Activated effector memory CD4-positive, alpha-beta T cell treated with anti-CD3 and anti-CD28 coated beads, Interleukin-2, amount 50 U/mL, for 16 hours (primary cell): ENCODE data around the gene TAF3.

Source experiments
- DNase-seq: peaks from one replicate; pipeline ENCODE4 v3.0.0-alpha.2; 2020

TAF3 gene

DNA sequence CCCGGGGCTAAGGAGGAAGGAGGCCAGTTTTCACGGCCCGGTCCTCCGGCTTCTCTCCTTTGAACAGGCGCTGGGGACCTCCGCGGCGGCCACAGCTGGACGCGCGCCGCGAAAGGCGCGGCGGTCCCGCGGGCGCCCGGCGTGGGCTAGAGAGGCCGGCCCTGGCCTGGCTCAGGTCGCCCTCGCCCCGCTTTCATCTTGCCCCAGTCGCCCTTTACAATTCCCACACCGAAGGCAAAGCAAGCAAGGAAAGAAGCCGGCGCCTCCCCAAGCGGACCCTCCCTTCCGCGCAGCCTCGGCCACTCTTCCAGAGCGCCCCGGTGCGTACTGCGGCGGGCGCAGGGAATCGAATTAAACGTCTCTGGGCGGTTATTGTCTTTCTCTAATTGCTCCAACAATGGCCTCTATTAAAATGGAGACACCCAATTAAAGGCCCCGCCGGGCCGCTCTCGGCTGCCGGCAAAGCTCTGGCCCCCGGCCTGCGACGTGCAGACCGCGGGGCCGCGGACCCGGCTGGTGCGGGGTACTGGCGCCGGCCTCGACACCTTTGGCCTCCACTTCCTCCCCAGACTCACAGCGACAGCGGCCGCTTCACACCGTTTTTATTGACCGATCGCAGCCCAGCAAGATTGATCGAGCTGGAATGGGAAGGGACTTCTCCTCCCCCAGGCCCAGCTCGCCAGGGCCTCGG is 231.7 kb downstream of the TAF3 start:
- DNase-seq = no peak

DNA sequence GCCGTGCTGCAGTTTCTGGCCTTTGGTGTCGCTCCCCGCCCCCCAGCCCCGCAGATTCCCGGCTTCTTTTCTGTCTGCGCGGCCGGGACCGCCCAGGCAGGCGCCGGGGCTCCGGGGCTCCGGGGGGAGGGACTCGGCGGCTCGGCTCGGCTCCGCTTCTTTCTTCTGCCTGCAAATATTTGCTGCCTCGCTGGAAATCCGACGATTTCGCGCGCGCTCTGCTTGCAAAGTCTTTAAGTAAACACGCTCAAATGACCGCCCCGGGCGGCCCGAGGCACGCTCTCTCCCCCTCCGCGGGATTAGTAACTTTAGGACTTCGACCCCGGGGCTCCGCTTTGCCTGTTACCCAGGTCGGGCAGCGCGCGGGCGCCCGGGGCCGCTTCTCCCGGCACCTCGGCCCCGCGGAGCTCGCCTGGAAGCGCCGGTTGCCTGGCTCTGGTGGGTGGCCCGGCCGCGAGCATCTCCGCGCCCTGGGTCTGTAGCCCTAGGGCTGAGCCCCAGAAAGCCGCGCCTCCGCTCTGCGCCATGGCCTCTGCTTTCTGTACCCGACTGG is 232.3 kb downstream of the TAF3 start:
- DNase-seq = peak; percentile 74

DNA sequence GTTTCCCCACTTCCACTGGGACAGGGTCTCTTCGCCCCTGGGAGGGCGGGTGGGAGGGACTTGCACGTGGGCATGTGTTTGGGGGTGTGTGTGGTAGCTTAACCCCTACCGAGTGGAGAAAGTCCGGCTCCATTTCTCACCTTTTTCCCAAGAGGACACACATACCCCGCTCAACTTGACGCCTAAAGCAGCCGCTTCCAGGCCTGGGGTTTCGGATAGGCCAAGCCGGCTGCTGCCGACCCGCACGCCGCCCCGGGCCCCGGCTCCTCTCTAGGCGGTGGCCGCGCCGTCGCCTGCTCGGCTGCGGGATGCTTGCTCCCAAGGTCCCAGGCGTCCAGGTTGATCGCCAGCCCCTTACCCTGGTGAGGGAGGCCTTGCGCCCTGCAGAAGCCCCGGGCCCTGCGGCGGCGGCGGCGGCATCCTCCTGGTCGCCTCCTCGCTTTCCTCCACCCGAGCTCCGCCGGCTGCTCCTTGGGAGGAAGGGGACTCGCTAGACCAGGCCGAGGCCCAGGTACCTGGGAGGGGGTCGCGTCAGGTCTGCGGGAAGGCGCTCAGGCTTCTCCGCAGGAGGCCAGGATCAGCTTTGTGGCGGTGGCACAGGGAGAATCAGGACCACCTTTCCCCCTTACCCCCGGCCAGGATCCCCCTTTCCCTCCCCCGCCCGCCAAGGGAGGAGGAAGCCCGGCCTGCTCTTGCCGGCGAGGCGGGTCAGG is 233.0 kb downstream of the TAF3 start:
- peak; percentile 64 for DNase-seq

DNA sequence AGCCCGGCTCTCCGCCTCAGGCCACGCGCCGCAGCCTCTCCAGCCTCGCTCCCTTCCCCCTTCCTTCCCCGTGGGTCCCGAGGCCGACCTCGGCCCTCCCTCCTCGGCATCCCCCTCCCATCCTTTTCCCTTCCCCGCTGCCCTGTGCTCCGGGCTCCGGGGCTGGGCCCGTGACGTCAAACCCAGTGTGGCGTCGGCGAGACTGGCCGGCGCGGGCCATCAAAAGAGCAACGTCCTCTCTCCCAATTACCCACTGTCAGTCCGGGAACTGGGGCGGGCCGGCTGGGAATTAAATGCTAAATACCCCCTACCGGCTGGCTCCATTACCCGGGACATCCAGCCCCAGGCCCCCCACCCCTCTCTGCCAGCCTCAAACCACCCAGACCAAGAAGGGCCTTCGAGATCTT is 233.5 kb downstream of the TAF3 start:
- no peak for DNase-seq

DNA sequence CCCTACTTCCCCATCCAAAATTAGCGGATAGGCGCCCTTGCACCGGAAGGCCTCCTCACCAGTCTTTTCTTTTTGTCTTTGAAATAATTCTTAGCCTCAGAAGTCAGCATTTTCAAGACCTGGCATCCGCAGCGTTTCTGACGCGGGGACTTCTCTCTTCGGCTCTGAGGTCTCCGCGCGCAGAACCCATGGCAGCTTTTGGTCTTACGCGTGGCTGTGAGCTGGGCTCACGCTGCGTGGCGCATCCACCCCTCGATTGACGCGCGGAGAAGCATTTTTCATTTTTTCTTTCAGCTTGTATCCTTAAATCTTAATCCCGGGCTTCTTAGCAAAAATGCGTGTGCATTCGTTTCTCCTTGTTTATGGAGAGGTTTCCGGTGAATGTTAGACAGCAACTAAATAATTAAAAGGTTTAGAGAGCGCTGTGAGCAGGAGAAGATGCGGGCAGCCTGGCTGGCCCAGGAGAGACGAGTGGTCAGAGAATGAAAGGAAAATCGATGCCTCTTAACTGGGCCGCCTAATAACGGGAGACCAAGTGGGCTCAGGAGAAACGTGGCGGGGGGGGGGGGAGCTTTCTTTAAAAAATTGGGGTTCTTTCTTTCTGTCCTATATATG is 234.1 kb downstream of the TAF3 start:
- no peak for DNase-seq

DNA sequence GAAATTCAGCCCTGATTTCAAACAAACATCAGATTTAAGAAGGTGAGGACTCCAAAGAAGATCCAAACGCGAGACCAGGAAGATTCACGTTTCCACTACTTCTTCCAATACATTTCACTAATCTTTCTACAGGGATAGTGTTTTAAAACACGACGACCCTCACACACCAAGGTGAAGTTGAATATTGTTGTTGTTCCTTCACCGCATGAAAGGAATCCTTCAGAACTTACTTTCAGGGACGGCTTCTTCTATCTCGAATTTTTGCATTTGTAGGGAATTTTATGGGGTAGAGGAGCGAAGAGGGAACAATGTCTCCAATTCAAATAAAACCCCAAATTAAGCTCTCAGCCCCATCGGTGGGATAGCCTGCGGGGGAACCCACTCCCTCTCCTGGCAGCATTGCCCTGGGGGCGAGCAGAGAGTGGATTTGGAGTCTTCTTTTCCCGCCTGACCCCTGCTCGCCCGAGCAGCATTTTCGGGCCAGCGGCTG is 234.7 kb downstream of the TAF3 start:
- no peak for DNase-seq

DNA sequence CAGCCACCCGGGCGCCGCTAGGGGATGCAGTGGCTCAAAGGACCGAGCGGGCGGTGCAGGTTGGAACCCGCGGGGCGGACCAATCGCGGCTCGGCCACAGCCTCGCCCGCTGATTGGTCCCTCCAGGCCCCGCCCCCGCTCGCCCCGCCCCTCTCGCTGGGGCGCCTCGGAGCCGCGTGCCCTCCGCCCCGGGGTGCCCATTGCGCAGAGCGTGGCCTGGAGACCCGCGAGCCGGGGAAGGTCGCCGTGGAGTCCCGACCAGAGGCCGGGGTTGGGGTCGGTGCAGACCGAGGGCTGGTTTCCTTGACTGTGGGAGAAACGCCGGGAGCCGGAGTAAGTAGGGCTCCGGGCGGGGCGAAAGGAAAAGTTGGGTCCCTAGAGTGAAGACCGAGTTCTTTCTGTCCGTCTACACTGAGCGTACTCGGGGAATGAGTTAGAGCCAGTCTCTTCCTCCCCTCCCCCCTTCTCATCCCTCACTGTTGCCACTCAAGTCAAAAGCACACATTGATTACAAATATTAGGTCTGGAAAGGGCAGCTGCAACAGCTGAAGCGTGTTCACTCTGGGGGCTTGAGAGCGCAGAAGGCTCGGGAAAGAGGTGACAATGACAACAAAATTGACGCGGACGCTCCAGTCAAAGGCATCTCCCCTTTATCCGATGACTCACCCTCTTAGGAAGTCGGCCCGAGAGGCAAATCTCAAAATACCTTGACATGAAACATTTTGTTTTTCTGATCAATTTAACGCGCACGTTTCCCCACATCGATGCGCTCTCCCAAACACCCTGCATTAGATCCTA is 235.3 kb downstream of the TAF3 start:
- peak; percentile 98 for DNase-seq

DNA sequence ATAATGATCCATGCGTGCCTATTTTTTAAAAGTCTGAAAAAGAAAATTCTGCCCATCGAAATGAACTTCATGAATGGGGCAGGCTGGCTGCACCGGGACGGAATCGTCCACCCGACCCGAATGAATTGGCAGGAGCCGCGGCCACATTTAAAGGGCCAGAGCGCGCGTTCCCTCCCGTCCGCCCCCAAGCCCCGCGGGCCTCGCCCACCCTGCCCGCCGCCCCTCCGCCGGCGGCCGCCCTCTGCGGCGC is 235.9 kb downstream of the TAF3 start:
- DNase-seq = no peak

DNA sequence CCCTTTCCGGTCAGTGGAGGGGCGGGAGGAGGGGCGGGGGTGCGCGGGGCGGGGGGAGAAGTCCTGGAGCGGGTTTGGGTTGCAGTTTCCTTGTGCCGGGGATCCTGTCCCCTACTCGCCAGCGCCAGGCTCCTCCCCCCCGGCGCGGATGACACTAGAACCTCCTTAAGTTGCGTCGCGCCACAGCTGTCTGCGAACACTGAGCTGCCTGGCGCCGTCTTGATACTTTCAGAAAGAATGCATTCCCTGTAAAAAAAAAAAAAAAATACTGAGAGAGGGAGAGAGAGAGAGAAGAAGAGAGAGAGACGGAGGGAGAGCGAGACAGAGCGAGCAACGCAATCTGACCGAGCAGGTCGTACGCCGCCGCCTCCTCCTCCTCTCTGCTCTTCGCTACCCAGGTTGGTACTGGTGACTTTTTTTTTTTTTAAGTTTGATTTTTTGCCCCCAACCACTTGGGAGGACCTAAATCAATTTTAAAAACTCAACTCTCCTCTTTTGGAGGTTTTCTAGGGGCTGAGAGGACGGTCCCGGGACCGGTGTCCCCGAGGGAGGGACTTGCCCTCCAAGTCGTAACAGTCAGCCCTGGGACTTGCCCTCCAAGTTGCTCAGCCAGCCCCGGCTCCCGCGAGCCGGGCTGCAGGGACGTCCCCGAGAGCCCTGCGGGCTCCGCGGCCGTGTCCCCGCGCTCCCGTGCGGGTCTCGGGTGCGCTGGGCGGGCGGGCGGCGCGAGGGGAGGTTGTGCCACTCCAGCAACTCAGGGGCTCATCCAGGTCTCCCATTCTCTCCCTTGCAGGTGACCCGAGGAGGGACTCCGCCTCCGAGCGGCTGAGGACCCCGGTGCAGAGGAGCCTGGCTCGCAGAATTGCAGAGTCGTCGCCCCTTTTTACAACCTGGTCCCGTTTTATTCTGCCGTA is 236.4 kb downstream of the TAF3 start, which contains the start of gene GATA3:
GATA3 (plus strand) TSS at position 195 of the 914 bp plus-strand sequence. CDS start 968 bp downstream, outside the sequence.
- peak; percentile 94 for DNase-seq

DNA sequence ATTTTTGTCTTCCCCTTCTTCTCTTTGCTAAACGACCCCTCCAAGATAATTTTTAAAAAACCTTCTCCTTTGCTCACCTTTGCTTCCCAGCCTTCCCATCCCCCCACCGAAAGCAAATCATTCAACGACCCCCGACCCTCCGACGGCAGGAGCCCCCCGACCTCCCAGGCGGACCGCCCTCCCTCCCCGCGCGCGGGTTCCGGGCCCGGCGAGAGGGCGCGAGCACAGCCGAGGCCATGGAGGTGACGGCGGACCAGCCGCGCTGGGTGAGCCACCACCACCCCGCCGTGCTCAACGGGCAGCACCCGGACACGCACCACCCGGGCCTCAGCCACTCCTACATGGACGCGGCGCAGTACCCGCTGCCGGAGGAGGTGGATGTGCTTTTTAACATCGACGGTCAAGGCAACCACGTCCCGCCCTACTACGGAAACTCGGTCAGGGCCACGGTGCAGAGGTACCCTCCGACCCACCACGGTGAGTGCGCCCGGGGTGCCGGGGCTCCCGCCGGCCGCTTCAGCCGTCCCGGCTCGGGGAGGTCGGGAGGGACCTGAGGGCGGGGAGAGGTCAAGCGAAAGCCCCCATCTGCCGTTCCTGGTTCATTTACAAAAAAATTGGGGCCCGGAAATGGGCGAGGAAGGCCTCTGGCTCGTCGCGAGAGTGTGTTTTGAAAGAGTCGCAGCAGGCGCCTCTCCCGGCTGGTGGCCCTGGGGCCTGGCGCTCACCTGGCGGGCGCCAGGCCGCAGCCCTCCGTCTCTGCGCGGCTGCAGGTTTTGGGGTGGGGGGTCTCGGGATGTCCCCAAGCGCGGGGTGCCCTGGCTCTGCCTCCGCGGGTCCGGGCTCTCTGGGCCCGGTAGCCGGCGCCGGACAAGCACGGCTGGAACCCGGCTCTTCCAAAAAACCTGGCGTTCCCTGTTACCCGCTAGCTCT is 237.4 kb downstream of the TAF3 start:
- DNase-seq = peak; percentile 80

DNA sequence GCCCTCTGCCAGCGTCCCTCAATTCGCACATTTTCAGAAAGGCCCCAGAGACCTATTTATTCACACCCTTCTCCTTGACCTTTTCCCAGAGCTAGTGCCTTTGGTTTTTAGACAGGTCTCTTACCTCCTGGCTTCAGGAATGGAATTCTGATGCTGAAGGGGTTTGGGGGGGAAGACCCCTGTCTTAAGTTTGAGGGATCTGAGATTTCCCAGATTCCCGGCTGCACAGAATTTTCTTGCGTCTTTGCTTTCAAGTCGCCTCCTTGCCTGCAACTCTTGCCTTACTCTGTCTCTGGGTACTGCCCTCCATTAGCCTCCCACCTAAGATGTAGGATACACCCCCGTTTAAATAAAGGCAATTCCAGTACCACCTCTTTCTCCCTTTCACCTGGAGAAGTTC is 238.1 kb downstream of the TAF3 start:
- DNase-seq = no peak

DNA sequence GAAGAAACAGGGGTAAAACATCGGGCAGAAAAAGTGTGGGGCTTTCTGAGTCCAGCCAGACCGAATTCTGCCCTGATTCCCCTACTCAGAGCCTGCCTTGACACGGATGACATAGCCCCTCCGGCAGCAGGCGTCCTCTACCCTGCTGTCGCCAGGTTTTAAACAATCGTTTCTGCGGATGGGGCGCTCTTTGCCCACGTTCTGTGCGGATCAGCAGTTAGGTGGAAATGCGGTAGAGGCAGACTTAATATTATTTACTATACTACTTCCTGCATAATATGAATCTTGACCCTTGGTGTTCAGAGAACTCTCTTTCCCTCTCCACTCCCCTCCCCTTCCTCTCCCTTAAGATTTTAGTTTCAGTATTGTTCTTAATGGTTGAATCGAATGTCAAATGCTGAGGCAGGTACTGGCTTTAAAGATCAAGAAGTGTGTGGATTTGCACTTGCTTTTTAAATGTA is 238.6 kb downstream of the TAF3 start:
- peak; percentile 85 for DNase-seq

DNA sequence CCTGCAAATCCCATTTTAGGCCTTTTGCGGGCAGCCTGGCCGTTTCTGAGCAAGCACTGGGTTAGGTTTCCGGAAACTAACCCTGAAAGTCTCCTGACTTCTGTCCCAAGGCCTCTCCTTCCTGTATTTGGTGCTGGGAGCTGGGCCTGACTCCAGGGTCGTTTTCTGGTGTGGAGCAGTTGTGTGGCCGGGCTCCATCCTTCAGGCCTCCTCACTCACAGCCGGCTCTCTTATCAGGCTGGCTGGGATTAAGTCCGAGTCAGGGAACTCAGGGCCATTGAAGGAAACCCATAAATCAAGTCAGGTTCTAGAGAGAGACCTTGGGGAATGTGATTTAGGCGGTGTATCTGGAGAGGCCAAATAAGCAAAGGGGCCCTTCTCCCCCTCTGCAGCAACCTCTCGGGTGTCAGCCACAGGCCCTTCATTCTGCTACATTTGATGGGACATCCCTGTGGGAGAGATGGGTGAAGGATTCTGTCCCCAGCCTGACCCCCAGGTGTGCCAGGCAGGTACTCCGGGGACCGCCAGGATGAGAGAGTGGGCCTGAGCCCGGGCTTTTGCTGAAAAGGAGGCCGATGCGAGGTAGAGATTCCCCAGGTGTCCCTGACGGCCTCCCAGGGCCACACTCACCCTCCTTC is 239.4 kb downstream of the TAF3 start:
- no peak for DNase-seq

DNA sequence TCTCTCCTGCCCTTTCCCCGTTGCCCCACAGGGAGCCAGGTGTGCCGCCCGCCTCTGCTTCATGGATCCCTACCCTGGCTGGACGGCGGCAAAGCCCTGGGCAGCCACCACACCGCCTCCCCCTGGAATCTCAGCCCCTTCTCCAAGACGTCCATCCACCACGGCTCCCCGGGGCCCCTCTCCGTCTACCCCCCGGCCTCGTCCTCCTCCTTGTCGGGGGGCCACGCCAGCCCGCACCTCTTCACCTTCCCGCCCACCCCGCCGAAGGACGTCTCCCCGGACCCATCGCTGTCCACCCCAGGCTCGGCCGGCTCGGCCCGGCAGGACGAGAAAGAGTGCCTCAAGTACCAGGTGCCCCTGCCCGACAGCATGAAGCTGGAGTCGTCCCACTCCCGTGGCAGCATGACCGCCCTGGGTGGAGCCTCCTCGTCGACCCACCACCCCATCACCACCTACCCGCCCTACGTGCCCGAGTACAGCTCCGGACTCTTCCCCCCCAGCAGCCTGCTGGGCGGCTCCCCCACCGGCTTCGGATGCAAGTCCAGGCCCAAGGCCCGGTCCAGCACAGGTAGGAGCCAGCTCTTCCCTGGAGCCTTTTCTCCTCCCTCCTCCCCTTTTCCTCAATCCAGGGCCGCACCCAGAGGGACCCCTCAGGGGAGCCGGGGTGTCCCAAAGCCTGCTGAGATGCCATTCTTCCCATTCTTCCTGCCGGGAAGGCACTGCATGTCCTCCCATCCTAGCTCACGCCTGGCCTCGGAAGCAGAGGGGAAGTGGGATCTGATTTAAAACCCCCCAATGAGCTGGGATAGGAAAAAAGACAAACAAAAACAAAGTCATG is 240.2 kb downstream of the TAF3 start:
- DNase-seq = no peak

DNA sequence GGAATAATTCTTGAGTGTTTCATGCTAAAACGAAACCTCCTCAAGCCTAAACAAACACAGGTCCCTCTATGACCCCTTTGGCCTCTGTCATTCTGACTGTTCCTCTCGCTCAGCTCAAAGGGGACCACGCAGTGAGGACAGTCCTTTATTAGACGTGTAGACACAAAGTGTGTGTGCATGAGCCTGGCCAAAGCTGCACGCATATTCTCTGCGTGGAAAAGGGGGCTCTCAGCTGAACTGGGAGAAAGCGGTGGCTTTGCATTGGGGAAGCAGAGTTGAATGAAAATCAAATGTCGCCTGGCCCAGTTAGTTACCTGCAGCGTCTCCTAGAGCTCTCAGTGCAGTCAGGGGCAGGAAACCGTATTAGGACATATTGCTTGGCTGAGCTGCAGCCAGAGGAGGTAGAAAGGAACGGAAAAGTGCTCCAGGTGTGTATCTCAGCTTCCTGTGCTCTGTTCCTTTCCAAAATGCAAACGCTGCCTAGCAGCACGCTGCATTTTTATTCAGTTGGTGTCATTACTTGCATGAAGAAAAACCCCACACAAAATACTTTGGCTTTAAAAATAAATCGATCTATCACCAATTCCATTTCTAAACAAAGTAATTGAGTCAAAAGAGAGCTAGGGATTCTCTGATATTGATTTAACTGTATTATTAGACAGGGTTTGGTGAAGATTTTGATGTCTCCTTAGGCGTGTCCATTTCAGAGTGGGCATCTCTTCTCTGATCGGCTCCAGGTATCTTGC is 241.1 kb downstream of the TAF3 start:
- DNase-seq = no peak

DNA sequence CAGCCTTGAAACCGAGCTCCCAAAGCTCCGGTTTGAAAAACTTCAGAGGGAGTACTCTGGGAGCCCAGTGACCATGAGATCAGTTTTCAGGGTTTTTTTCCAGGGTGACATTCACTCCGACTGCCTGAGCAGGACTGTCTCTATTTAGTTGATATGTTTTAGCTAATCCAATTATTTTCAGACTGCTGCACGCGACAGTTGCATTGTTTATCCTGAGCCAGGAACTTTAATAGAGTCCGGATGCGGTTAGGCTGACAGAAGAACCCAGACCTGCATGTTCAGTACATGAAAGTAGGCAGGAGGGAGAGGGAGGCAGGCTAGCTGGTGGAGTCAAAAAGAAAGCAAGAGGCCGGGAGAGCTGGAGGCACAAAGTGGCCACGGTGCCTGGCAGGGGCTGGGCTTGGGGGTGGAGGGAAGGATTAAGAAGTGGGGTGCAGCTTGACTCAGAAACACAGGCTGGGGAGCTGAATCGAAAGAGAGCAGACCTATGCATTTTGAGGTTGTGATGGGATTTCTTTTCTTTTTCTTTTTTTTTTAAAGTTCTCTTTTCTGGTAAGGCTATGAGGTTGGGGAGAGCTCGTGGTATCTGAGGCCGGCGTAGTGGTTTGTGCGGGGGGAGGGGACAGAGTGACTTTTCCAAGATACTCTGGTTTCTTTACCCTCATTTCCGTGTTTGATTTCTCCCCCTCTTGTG is 241.9 kb downstream of the TAF3 start:
- peak; percentile 84 for DNase-seq

DNA sequence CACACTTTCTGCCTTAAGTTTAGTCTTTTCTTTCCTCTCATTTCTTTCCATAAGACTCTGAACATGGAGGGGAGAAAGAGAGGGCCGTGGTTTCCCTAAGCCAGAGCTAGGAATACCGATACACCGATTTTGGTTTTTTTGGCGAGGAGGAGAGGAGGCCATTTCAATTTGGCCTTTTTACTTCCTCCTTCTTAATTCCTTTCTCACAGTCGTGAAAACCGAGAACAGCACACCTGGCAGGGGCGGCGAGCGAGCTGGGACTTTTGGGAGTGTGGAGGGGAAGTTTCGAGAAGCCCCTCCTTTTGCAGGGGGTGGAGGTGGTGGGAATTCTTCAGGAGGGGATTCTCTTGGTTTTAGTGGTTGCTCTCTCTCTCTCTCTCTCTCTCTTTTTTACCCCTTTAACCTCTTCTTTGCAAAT is 242.4 kb downstream of the TAF3 start:
- DNase-seq = no peak
